ENCODE measurements around the gene STKLD1.
A peak's percentile ranks its signal among the peaks of the same experiment; 100 is the strongest.
"Not testable (repeated sequence)": the region's sequence is repeated elsewhere in the genome, so short reads cannot be mapped to it uniquely, and the experiment has no call there.

Gene STKLD1

DNA sequence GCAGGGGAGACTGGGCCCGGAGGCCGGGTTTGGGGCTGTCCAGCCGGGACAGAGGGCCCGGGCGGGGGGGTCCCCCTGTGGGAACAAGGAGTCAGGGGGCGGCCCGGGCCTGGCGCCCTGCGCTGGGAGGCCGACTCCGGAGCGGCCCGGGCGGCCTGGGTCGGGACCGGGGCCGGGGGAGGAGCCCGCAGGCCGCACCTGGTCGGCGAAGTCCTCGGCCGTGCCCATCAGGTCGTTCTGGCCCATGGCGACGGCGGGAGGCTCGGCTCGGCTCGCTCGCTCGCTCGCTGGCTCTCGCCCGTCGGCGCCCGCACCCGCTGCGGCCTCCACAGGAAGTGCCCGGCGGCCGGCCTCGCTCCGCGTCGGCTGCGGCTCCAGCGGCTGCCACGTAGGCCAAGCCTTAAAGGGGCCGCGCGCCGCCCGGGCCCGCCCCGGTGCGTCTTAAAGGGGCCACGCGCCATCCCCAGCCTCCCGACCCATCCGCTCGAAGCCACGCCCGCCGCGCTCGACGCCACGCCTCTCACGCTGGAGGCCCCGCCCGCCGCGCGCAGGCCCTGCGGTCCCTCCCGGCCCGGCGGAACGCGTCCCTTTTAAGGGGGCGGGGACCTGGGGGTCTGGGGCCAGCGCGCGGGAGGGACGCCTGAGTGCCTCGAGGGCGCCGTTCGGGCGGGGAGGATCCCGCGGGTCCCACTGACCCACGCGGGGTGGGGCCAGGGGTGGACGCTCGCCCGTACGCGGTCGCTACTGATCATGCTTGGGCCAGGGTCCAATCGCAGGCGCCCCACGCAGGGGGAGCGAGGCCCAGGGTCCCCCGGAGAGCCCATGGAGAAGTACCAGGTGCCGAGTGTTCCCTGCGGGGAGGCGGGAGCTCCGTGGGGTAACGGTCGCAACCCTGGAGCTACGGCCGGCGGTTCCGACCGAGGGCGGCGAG is at the start of gene STKLD1, which contains the start of gene SURF4:
Gene STKLD1, plus strand, starts transcription at position 643 of the 931 bp plus-strand sequence. Its CDS starts 108 bp downstream, at position 751.
Gene SURF4, minus strand, starts transcription at position 337 of the 931 bp plus-strand sequence. Its CDS starts 91 bp downstream, at position 246.
- Histone ChIP-seq H3K27ac (peak within 1 kb of the TSS; percentile 93 to 99 (median 97)), H3K9me3 (replicated peaks in 1 of 11) (peaks cover 0 to 14% (median 9%) of the 10 kb centered on the region in 11 experiments; a peak in 15 of 22 replicates), H4K20me1 (peaks cover 35 to 49% (median 46%) of the 10 kb centered on the region in 11 experiments), H3K4me1 (peaks cover 35 to 47% (median 44%) of the 10 kb centered on the region in 10 experiments), H3K27me3 (no peaks in the 10 kb centered on the region), H3K4me3 (peak within 1 kb of the TSS; percentile 91 to 99 (median 96)), H3K36me3 (peaks cover 19 to 33% (median 30%) of the 10 kb centered on the region in 11 experiments), H3K4me2 (peak within 1 kb of the TSS; percentile 89 to 100 (median 98)), H3K9ac (peak within 1 kb of the TSS; percentile 96 to 100 (median 98))
- TF ChIP-seq Cebpa-rat (IDR thresholded peaks at IDR 0.05): no peak

DNA sequence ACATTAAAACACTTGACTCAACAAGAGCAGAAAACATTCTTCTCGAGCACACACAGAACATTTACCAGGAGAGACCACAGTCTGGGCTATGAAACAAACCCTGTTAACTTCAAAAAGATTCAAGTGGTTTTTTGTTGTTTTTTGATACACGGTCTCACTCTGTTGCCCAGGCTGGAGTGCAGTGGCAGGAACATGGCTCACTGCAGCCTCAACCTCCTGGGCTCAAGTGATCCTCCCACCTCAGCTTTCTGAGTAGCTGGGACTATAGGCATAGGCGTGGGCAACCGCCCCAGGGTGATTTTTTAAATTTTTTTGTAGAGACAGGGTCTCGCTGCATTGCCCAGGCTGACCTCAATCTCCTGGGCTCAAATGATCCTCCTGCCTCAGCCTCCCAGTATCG is 49.1 kb upstream of the STKLD1 start:
- H3K4me3 ChIP-seq, H3K27me3 ChIP-seq, H3K4me2 ChIP-seq, H3K27ac ChIP-seq, H3K9ac ChIP-seq, H3K4me1 ChIP-seq: not testable (repeated sequence)
- peaks cover 0 to 12% (median 6%) of the 10 kb centered on the region in 11 experiments; a peak in 10 of 22 replicates for H3K9me3 ChIP-seq (replicated peaks in 1 of 11)
- peaks cover 20 to 43% (median 30%) of the 10 kb centered on the region in 11 experiments for H3K36me3 ChIP-seq
- peaks cover 7 to 51% (median 44%) of the 10 kb centered on the region in 11 experiments; a peak in 21 of 22 replicates for H4K20me1 ChIP-seq

DNA sequence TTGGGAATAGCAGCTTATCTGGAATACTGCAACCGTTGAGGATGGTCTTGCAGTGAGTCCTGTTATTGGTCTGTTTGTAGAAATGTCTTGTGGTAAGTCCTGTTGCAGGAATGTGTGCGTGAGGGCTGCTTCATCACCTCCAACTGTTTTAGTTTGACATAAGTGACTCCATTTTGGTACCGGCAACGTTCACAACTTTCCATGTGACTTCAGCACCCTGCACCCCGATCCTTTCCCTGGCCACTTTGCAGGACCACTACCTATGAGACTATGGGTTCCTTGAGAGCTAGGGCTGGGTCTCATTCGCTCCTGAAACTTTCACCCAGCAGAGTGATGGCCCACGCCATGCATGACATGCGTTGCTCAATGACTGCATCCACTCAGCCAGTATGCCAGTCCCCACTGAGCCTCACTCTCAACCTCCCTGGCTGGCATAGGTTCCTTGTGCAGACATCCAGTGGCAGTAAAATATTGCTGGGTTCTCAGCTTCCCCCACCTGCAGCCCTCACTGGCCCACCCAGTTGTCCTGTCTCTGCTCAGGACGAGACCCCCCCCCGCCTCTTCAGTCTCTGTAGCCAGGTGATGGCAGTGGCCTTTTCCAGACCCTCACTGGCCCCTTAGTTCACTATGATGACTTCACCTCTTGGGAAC is 48.2 kb upstream of the STKLD1 start:
- no peak overlapping the region for H3K9ac ChIP-seq
- H3K27me3 ChIP-seq: no peaks in the 10 kb centered on the region
- no peak overlapping the region for H3K27ac ChIP-seq
- H3K4me2 ChIP-seq: no peak overlapping the region
- H4K20me1 ChIP-seq: peaks cover 7 to 61% (median 53%) of the 10 kb centered on the region in 11 experiments; a peak in 21 of 22 replicates
- peaks cover 0 to 13% (median 0%) of the 10 kb centered on the region in 10 experiments; a peak in 4 of 20 replicates for H3K4me1 ChIP-seq
- no peak for TF ChIP-seq Cebpa-rat (IDR thresholded peaks at IDR 0.05)
- peaks cover 0 to 12% (median 6%) of the 10 kb centered on the region in 11 experiments; a peak in 10 of 22 replicates for H3K9me3 ChIP-seq (replicated peaks in 1 of 11)
- H3K36me3 ChIP-seq: peaks cover 30 to 53% (median 40%) of the 10 kb centered on the region in 11 experiments
- H3K4me3 ChIP-seq: no peak overlapping the region

DNA sequence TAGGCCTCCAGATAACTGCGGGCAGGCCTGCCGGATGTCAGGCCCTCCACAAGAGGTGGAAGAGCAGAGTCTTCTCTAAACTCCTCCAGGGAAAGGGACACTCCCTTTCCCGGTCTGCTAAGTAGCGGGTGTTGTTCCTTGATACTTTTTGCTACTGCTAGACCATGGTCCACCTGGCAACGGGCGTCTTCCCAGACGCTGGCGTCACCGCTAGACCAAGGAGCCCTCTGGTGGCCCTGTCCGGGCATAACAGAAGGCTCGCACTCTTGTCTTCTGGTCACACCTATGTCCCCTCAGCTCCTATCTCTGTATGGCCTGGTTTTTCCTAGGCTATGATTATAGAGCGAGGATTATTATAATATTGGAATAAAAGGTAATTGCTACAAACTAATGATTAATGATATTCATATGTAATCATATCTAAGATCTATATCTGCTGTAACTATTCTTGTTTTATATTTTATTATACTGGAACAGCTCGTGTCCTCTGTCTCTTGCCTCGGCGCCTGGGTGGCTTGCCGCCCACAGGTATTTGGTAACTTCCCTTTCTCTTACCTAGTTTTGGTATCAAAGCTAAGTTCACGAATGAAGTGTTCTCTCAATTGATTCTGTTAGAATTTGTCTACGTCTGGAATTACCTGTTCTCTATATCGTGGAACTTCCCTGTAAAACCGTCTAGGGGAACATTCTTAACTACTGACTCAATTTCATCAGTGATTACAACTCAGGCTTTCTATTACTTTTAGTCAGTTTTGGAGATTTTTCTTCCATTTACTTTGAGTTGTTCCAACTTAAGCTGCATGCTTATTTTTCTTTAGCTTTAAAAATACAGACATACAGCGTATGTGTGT is 46.6 kb upstream of the STKLD1 start:
- H3K9ac ChIP-seq; H3K27ac ChIP-seq; H3K4me3 ChIP-seq; H3K27me3 ChIP-seq; H3K9me3 ChIP-seq (replicated peaks in 1 of 11); H3K4me2 ChIP-seq: not testable (repeated sequence)
- H4K20me1 ChIP-seq: peaks cover 7 to 76% (median 69%) of the 10 kb centered on the region in 11 experiments; a peak in 21 of 22 replicates
- H3K36me3 ChIP-seq: peaks cover 44 to 68% (median 55%) of the 10 kb centered on the region in 11 experiments
- H3K4me1 ChIP-seq: peaks cover 4 to 25% (median 12%) of the 10 kb centered on the region in 10 experiments

DNA sequence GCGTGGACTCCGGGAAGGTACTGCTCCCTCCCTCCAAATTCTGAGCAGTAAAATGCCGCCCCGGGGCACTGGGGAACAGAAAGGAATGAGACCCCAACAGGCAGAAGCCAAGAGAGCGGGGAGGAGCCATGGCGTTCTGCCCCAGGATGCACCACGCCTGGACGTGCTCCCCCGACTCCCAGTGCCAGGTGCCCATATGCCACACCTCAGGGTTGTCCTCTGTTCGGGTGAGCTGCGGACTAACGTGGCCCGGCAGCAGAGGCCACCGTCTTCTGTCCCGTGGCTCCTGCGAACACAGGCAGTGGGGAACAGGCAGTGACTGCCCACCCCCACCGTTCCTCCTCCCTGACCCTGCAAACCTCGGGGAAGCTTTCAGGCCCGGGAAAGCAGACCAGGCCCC is 44.9 kb upstream of the STKLD1 start:
- no peak overlapping the region for H3K27ac ChIP-seq
- no peak for TF ChIP-seq Cebpa-rat (IDR thresholded peaks at IDR 0.05)
- peaks cover 44 to 72% (median 58%) of the 10 kb centered on the region in 11 experiments for H3K36me3 ChIP-seq
- H3K4me2 ChIP-seq: no peak overlapping the region
- no peaks in the 10 kb centered on the region for H3K27me3 ChIP-seq
- H3K4me3 ChIP-seq: no peak overlapping the region
- H3K9ac ChIP-seq: peak overlapping the region in 5 of 11 experiments; percentile 3 to 41 (median 8); a peak in 3 of 22 replicates
- H3K4me1 ChIP-seq: peaks cover 12 to 31% (median 19%) of the 10 kb centered on the region in 10 experiments
- no peaks in the 10 kb centered on the region for H3K9me3 ChIP-seq (replicated peaks in 1 of 11)
- peaks cover 7 to 89% (median 75%) of the 10 kb centered on the region in 11 experiments; a peak in 21 of 22 replicates for H4K20me1 ChIP-seq

DNA sequence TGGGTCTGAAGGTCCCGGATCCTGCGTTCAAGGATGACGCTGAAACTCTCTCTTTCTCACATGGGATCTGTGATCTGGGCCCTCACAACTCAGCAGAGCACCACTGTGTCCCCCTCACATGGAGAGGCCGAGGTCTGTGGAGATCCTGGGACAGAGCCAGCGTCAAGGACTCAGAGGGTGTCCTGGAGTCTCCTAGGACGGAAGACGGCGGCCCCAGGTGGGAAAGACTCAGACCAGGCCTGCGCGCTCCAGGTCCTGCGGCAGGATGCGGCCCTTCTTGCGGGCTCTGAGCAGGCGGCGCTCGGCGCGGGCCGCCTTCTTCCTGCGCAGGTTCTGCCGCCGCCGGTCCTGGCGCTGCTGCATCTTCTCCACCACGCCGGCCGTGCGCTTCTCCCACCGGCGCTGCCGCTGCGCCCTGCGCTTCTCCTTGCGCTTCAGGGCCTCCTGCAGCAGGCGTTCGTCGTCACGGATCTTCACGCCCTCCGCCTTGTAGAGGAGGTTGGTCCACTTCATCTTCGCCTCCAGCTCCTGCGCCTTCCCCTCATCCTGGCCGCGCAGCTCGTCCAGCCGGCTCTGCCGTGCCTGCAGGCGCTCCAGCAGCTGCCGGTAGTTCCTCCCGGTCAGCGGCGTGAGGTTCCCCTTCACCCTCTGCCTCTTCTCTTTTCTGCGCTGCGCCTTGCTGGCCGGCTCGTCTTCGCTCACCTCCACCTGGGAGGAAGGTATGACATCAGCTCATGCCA is 44.4 kb upstream of the STKLD1 start:
- H3K36me3 ChIP-seq: peaks cover 44 to 72% (median 58%) of the 10 kb centered on the region in 11 experiments

DNA sequence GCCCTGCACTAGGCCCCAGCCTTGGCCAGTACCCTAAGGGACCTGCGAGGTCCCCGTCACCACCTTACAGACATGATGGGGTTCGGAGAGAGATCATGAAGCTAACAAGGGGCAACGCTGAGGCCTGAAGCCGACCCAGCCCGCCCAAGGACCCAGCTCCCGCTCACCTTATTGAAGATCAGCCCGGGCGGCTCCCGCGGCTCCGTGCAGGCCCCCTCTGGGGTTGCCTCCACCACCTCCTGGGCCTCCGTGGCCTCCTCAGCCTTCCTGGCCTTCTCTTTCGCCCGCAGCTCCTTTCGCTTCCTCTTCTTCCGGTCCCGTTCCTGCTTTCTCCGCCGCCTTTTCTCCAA is 43.8 kb upstream of the STKLD1 start:
- no peak for TF ChIP-seq Cebpa-rat (IDR thresholded peaks at IDR 0.05)
- Histone ChIP-seq H4K20me1 (peaks cover 7 to 85% (median 75%) of the 10 kb centered on the region in 11 experiments; a peak in 21 of 22 replicates), H3K4me1 (peaks cover 21 to 43% (median 30%) of the 10 kb centered on the region in 10 experiments), H3K4me3 (no peak overlapping the region), H3K27ac (no peak overlapping the region), H3K9ac (peak overlapping the region in 4 of 11 experiments; percentile 13 to 51 (median 36); a peak in 5 of 22 replicates), H3K9me3 (replicated peaks in 1 of 11) (no peaks in the 10 kb centered on the region), H3K4me2 (no peak overlapping the region), H3K36me3 (peaks cover 44 to 72% (median 58%) of the 10 kb centered on the region in 11 experiments), H3K27me3 (no peaks in the 10 kb centered on the region)

More for the DNA sequence above, 44.4 kb upstream of the STKLD1 start:
- H3K4me2 ChIP-seq: no peak overlapping the region
- no peak overlapping the region for H3K27ac ChIP-seq
- H3K4me1 ChIP-seq: peaks cover 18 to 37% (median 25%) of the 10 kb centered on the region in 10 experiments
- no peak overlapping the region for H3K4me3 ChIP-seq
- peak overlapping the region in 5 of 11 experiments; percentile 3 to 41 (median 15); a peak in 4 of 22 replicates for H3K9ac ChIP-seq
- no peaks in the 10 kb centered on the region for H3K27me3 ChIP-seq
- TF ChIP-seq Cebpa-rat (IDR thresholded peaks at IDR 0.05): no peak
- H3K9me3 ChIP-seq (replicated peaks in 1 of 11): no peaks in the 10 kb centered on the region
- H4K20me1 ChIP-seq: peaks cover 7 to 89% (median 75%) of the 10 kb centered on the region in 11 experiments; a peak in 21 of 22 replicates

Data from BLaER1 treated with 17β-estradiol and CSF1 and Interleukin-3, amounts not matched to agents 10 nM and 100 nM (cell line).